HCT116 (cell line): ENCODE results near the gene CCL27.

Experiments used
- CTCF ChIP-seq, 3 experiments: fragments of 200-600 bp in 1 of 3; sonication (generic) in 1 of 3; IDR thresholded peaks in 2 of 3; conservative IDR thresholded peaks in 1 of 3; 2 replicates each; pipeline ENCODE4 v1.5.1; 2012 to 2017; ENCODE audit warnings: low read depth in 2 of 3, low read length in 2 of 3, antibody characterized with exemption in 1 of 3, borderline replicate concordance in 1 of 3, control low read depth in 1 of 3, mild to moderate bottlenecking in 1 of 3, mixed read lengths in 1 of 3, mixed run types in 1 of 3, moderate library complexity in 1 of 3; ENCODE audit not compliant: insufficient read depth in 1 of 3
- POLR2AphosphoS5 ChIP-seq: IDR thresholded peaks from 2 replicates; pipeline ENCODE4 v1.6.1; 2011; ENCODE audit warnings: mild to moderate bottlenecking, low read depth, low read length, moderate library complexity

GRCh38 chr9:34675048-34675714, 12.7 kb upstream of the CCL27 start:
- TF ChIP-seq POLR2AphosphoS5 (no peak), CTCF (IDR thresholded peaks at IDR 0.05 in 2 of 3, conservative IDR thresholded peaks at IDR 0.05 in 1 of 3; ENCODE audit: borderline replicate concordance in 1 of 3, insufficient read depth in 1 of 3, low read depth in 2 of 3, low read length in 2 of 3) (peak; percentile 93 to 99 (median 96))
